HG03378 (cell line): ENCODE results near the gene BTLA.
A peak's percentile ranks its signal among the peaks of the same experiment; 100 is the strongest.
"Not testable (repeated sequence)": the region's sequence is repeated elsewhere in the genome, so short reads cannot be mapped to it uniquely, and the experiment has no call there.

Experiments used
- ATAC-seq: cut with Tn5 transposase; IDR thresholded peaks from one replicate; pipeline ENCODE4 v1.9.1; 2021; ENCODE audit warnings: mild to moderate bottlenecking, moderate library complexity; ENCODE audit not compliant: unreplicated experiment

BTLA gene

DNA sequence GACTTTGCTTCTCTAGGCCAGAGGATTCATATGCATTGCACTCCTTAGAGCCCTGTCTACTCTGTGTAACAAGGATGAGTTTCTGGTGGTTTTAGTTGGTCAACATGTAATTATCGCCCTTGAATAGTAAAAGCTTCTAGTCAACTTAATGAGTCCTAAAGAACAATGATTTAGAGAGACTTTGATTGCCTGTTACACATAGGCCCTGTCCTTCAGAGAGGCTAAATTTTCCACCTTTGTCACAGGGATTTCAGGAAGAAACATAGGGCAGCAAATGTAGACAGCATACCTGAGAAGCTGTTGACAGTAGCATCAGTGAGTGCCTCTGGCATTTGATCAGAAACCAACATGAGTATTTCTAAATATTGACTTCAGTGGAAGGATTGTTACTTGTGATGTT is 7.1 kb downstream of the BTLA start:
- no peak for ATAC-seq

DNA sequence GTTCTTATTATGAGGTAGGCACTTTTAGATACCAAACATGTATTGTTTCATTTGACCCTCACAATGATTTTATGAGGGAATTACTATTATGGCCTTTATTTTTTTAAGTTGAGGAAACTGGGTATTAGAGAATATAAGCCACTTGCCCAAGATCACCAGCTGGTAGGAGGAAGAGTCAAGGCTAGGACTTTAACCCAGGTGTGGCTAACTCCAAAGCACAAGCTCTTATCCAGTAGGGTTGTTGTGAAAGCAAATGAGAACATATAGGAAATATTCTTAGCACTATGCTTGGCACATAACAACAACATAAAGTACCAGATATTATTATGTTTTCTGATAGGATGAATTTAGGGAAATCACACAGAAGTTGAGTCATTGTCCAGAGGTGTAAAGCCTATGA is 7.9 kb downstream of the BTLA start:
- ATAC-seq = no peak

DNA sequence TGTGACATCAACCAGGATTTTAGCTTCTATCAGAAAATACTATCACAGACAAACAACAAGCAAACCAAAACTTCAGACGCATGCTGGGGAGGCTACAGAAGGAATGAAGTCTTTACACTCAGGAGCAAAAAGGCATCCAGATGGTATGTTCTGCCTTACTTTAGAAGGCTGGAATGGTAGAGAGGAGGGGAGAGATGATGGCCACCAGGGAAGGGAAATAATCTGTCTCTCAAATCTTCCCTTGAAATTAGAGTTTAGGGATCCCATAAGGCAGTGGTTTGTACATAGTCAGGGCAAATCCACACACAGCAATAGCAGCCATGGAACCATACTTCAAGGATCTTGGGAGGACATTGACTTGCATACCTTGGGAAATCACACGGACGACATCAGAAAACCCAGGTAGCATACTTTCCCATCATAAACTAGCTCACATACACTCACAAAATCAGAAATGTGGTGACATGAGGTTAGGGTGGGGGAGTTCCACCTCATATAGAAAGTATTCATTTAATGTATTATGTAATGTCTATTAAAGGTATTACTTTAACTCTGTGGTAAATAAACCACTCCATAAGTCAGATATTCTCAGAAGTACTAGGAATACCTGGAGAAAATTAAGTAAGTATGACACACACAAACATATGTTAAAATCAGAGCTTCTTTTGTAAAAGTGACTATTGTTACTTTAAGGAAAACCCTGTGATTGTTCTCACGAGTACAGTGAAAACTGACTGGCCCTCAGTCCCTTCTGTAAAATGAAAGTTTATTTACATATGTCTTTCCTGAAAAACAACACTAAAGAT is 9.4 kb downstream of the BTLA start:
- ATAC-seq = peak; percentile 67

DNA sequence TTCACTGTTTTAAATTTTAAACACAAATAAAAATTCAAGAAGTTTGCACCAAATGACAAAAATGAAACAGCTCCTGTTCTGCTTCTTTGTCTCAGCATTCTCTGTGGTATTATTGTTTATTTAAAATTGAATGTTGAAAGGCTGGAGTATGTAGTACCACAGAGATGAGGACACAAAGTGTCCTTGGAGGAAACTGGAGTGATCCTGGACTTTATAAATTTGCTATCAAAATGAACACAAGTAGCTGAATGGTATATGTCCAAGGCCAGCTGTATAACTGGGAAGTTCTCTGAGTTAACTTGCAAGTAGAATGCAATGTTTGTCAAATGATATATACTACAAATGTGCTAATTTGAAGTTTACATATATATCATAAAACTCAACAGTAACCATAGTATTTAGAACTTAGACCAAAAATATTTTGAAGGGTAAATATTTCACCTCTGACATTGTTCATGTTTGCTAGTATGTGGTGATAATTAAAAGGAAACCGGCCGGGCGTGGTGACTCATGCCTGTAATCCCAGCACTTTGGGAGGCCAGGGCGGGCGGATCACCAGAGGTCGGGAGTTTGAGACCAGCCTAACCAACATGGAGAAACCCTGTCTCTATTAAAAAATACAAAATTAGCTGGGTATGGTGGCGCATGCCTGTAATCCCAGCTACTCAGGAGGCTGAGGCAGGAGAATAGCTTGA is 12.3 kb downstream of the BTLA start:
- ATAC-seq = no peak

DNA sequence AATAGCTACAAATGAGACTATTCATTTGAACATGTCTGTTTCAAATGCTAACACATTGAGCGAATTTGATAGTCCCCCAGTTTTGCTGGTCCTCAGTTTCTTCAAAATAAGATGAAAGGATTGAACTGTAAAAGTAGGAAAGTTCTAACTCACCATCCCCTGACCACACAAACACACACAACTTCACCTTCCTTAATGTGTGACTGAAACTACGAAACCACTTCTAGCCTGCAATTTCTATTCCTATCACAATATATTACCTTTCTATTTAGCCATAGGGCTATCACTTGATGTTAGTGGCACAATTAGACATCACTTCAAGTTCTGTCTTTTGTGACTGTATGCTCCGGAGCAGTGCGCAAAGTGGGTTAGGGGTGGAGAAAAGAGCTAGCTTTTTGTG is 14.9 kb downstream of the BTLA start:
- ATAC-seq = no peak

DNA sequence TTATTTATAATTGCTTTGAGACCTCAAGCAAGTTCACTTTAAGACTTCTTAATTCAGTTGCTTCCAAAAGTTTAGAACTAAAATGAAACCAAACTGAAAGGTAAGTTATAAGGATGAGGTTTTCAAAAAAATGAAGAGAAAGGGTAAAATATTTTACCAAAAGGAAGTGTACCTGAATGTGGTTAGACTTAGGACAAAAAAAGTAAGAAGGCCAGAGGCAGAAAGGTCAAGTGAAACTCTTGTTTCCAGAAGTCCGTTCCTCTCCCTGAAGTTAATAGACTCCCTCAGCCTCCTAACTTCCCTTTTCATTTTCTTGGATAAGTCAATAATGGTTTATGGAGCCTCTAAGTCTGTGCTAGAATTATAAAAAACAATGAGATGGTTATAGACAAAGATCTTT is 16.6 kb downstream of the BTLA start:
- no peak for ATAC-seq

DNA sequence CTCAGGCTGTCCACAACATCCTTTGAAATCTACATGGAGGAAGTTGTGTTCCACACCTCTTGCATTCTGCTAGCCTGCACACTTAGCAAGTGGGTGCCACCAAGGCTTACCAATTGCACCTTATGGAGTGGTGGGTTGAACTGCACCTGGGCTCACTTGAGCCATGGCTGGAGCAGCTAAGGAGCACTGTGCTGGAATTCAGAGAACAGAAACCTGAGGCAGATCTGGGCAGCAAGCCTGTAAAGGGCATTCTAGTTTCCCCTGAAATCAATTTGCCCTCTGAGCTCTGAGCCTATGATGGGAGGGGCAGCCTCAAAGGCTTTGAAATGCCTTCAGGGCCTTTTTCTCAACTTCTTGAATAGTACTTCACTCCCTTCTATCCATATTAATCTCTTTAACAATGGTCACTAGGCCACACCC is 18.0 kb downstream of the BTLA start:
- no peak for ATAC-seq

DNA sequence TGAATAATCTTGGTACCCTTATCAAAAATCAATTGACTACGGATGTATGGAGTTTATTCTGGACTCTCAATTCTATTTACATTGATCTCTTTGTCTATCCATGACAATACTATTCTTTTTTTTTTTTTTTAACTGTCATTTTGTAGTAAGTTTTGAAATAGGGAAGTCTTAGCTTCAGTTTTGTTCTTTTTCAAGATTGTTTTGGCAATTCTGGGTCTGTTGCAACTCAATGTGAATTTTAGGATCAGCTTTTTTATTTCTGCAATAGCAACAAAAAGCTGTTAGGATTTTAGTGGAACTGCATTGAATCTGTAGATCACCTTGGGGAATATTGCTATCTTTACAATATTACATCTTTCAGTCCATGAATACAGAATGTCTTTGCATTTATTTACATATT is 21.4 kb downstream of the BTLA start:
- no peak for ATAC-seq

DNA sequence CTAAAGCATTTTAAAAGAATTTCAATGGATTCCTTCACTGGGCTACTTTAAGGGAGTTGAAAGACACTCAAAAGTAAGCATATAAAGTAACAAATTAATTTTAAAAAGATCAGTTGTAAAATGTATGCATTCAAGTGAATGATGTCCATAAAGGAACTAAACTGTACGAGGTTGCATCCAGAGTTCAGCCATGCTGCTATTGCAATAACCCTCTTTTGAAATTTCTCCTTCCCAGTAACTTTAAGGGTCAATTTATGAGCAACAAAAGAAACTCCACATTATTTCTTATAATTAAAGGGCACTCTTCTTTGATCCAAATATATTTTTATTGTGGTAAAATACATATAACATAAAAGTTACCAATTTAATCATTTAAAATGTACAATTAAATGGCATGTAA is 22.9 kb downstream of the BTLA start:
- no peak for ATAC-seq

DNA sequence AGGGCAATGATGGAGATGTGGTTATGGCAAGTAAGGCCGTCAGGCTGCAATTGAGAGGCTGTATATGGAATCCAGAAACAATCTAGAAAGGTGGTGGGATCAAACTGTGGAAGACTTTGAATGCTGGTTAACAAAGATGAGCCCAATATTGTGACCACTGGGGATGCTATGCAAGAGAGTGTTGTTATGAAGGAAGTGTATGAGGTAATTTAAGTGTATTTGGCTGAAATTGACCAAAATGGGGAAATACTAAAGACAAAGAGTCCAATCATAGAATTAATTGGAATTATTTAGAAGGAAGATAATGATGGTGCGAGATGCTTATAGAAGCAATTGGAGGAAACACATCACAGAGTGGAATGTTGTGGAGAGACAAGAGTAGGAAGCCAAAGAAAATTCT is 24.5 kb downstream of the BTLA start:
- ATAC-seq = no peak

DNA sequence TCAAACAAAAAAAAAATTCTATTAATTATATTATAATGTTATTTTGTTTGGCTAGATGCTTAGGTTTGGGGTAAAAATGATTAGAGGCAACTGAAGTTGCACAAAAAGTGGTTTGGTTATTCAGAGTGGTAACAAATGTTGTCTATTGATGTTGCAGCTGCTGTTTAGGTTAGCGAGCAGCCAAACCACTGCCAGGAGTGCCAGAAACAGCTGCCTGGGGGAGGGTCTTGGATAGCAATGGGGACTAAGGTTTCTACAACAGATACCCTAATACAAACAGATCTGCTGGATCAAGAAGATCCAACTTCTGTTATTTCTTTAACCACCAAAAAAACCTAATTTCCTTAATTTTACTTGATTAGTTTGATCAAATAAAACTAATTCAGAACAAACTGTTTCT is 26.6 kb downstream of the BTLA start:
- ATAC-seq = no peak

DNA sequence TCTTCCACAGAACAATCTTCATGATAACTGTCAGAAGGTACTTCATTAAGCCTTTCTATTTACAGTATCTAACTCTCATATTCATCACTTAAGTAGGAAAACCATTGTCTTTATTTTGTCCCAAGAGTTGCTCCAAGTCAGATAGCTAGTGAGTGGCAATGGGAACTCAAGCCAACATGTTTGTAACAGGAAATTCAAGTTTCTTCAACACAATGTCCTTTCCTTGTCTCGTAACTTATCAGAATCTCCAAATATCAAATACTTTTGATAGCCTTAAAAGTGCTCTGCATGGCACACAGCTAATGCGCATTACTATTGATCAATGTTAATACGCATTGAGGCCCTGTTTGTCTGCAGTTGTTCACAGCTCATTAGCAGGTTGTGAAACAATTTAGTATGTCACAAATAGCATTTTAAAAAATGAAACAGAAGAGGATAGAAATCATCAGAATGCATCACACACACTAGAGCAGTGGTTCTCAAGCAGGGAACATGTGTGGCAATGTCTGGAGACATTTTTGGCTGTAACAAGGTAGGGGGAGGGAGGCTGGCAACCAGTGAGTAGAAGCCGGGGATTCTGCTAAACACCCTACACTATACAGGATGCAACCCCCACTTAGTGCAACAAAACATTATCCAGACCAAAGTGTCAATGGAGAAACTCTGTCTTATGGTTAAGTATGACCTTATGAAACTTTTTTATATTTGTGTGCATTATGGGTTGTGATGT is 27.5 kb downstream of the BTLA start:
- no peak for ATAC-seq

DNA sequence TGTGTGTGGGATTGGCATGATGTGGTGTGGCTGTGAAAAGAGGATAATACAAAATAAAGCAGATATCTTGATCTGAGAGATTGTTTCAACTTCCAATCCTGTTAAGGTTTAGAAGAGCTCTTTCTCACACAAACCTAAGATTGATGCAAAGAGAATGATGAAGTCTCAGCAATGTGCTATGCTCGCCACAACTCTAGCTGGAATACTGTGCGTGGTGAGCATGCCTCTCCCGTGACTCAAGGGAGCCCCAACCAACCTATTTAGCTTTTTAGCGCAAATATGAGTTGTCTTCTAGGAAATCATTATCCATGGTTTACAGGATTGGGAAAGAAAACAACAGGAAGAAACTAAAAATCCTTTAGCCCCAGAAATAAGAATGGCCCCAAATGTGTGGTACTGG is 28.5 kb downstream of the BTLA start:
- no peak for ATAC-seq

DNA sequence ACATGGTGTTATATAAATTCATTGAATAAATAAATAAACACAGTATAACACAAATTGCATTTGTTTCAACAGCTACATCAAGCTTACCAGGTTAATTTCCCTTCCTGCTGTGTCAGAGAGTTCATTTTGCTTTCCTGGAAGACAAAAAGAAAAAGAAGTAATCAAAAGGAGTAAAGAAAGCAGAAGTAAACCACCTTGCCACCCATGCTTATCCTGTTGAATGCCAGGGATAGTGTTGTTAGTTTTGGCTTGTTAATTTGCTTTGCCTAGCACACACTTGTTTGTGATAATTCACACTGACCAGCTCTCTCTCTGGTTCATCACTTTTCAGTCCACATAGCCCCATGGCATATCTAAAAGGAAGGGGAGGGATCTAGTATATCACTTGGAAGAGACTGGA is 29.6 kb downstream of the BTLA start:
- no peak for ATAC-seq

DNA sequence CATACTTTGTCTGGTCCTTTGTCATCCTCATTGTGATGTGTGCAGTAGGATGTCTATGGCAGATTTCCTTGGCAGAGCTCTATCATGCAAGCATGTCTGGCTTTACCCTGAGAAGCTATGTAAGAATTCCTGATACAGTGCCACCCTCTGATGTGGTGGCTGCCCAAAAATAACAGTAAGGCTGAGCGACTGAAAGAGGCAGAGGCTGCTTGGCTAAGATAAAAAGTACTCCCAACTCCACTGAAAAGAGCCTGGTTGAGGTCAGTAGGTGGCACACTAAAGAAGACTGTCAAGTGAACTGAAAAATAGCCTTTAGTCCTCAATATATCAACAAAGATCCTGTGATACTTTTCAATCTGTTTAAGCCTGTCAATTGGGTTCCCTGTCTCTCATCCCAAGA is 31.7 kb downstream of the BTLA start:
- no peak for ATAC-seq

DNA sequence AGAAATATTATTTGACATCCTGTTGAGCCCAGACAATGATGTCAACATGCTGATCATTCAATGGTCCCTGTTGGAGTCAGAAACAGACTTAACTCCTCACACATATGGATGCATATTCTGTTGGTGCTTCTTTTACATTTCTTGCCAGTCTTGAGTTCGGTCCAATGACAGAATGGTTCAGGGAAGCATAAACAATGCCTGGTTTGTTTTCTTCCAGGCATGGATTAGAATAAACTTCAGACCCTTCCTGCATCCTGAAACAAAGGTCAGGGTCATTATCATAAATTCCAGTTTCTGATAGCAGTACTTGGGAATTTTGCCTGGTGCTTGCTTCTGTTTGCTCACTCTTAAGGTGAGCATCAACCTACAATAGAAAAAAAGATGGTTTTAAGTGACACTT is 33.3 kb downstream of the BTLA start:
- ATAC-seq = no peak

DNA sequence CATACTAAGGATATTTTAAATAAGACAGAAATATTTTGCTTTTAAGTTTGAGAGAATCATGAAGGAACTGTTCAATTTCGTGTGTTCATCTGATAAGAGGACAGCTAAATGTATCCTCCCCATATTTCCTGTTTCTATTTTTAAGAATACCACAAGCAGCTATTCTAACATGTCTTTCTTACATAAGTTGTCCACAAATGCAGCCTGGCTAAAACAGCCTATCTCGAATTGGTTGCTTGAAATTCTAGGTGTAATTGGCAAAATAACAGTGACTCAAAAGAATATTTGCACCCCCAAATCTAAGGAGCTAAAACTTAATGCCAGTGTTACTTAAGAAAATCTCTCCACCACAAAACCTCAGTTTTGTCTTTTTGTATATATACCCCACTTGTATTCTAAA is 35.0 kb downstream of the BTLA start:
- ATAC-seq = peak; percentile 45

DNA sequence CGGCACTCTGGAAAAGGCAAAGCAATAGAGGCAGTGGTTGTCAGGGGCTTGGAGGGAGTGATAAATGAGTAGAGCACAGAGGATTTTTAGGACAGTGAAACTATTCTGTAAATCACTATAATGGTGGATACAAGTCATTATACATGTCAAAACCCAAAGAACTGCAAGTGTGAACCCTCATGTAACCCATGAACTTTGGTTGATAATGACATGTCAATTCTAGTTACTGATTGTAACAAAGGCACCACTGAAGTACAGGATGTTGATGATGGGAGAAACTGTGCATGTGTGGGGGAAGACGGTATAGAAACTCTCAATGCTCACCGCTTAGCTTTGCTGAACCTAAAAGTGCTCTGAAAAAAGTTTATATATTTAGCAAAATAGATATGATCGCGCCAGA is 36.0 kb downstream of the BTLA start:
- peak; percentile 46 for ATAC-seq

DNA sequence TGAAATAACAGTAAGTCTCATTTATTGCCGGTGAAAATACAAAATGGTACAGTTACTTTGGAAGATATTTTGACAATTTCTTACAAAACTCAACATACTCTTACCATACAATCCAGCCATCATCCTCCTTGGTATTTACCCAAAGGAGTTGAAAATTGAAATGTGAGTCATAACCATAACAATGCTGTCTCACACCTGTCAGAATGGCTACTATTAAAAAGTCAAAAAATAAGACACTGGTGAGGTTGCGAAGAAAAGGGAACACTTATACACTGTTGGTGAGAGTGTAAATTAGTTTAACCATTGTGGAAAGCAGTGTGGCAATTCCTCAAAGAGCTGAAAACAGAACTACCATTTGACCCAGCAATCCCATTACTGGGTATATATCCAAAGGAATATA is 37.5 kb downstream of the BTLA start:
- not testable (repeated sequence) for ATAC-seq

DNA sequence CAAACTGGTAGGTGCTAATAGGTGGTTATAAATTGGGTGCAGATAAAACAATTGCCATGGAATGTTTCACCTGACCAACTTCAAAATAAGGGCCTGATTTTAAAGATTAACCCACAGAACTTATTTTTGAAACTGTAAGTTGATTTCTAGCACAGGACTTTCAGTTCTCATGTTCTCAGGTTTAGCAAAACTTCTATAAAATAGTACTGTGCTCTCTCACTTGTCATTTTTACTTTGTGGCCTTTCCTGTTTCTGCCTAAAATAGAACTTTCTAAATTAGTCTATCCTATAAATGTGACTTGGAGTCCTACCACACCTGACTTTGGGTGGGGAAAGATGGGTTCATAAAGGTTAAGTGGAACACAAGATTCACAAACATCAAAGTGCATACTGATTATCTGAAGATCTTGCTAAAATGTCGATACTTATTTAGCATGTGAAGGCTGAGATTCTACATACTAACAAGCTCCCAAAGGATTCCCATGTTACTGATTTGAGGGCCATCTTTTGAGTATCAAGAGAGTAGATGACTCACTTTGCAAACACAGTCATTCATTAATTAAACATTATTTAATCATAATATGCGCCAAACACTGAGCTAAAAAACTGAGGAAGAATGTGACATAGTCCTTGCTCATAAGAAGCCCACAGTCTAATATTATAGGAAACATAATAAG is 38.6 kb downstream of the BTLA start:
- ATAC-seq = peak; percentile 58

DNA sequence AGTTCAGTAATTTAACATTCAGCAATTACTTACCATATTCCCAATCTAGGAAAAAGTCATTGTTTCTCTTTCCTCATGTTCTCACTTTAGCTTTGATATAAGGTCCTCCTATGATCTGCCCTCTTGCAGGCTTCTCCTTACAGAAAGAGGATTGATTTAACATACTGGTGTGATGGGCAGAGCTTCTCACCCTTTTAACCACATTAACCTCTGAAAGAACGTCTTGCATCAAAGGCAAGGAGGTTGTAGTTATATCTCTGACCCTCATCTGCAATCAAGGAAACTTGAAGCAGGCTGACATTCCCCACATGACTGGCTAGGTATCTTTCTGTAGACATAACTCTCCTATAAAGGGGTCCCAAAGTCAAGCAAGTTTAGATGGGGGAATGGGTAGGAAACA is 39.5 kb downstream of the BTLA start:
- no peak for ATAC-seq
